ENCODE results near the gene SMIM33. TPM values are rescaled to one million over a fixed set of nuclear protein-coding genes. Genes with fewer than 3 reads are reported as not detected.

SMIM33 gene
- total and polyA plus RNA-seq, 9 of the 15 experiments (the other 6 are each of a cell fraction or from before 2014, with no cell fraction given): not detected

- TF ChIP-seq THAP12 (CRISPR knock-in tag; IDR thresholded peaks at IDR 0.05) (no peak), ELF4 (CRISPR knock-in tag; IDR thresholded peaks at IDR 0.05) (no peak), PHF20 (IDR thresholded peaks at IDR 0.05; ENCODE audit: partially characterized antibody) (no peak), KLF6 (CRISPR knock-in tag; IDR thresholded peaks at IDR 0.05; ENCODE audit: borderline replicate concordance) (no peak), PCBP1 (IDR thresholded peaks at IDR 0.05; ENCODE audit: low read depth, low read length, poor library complexity, severe bottlenecking) (no peak), EP400 (IDR thresholded peaks at IDR 0.05) (peak; percentile 61), MBD2 (IDR thresholded peaks at IDR 0.05; ENCODE audit: borderline replicate concordance, low read depth) (peak; percentile 64; the same call in 1 of the 2 replicates), ATF6 (CRISPR knock-in tag; IDR thresholded peaks at IDR 0.05) (0 out of 2 replicates have a peak, but pooled peaks have one; percentile 14)
- TF ChIP-seq, protein P1, sequence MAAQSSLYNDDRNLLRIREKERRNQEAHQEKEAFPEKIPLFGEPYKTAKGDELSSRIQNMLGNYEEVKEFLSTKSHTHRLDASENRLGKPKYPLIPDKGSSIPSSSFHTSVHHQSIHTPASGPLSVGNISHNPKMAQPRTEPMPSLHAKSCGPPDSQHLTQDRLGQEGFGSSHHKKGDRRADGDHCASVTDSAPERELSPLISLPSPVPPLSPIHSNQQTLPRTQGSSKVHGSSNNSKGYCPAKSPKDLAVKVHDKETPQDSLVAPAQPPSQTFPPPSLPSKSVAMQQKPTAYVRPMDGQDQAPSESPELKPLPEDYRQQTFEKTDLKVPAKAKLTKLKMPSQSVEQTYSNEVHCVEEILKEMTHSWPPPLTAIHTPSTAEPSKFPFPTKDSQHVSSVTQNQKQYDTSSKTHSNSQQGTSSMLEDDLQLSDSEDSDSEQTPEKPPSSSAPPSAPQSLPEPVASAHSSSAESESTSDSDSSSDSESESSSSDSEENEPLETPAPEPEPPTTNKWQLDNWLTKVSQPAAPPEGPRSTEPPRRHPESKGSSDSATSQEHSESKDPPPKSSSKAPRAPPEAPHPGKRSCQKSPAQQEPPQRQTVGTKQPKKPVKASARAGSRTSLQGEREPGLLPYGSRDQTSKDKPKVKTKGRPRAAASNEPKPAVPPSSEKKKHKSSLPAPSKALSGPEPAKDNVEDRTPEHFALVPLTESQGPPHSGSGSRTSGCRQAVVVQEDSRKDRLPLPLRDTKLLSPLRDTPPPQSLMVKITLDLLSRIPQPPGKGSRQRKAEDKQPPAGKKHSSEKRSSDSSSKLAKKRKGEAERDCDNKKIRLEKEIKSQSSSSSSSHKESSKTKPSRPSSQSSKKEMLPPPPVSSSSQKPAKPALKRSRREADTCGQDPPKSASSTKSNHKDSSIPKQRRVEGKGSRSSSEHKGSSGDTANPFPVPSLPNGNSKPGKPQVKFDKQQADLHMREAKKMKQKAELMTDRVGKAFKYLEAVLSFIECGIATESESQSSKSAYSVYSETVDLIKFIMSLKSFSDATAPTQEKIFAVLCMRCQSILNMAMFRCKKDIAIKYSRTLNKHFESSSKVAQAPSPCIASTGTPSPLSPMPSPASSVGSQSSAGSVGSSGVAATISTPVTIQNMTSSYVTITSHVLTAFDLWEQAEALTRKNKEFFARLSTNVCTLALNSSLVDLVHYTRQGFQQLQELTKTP (IDR thresholded peaks at IDR 0.05; ENCODE audit: low read depth in 1 of 2, partially characterized antibody in 2 of 2): peak; percentile 43 to 95
- TF ChIP-seq, protein P2, sequence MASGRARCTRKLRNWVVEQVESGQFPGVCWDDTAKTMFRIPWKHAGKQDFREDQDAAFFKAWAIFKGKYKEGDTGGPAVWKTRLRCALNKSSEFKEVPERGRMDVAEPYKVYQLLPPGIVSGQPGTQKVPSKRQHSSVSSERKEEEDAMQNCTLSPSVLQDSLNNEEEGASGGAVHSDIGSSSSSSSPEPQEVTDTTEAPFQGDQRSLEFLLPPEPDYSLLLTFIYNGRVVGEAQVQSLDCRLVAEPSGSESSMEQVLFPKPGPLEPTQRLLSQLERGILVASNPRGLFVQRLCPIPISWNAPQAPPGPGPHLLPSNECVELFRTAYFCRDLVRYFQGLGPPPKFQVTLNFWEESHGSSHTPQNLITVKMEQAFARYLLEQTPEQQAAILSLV (tag; IDR thresholded peaks at IDR 0.05): no peak
- TF ChIP-seq, protein P3, sequence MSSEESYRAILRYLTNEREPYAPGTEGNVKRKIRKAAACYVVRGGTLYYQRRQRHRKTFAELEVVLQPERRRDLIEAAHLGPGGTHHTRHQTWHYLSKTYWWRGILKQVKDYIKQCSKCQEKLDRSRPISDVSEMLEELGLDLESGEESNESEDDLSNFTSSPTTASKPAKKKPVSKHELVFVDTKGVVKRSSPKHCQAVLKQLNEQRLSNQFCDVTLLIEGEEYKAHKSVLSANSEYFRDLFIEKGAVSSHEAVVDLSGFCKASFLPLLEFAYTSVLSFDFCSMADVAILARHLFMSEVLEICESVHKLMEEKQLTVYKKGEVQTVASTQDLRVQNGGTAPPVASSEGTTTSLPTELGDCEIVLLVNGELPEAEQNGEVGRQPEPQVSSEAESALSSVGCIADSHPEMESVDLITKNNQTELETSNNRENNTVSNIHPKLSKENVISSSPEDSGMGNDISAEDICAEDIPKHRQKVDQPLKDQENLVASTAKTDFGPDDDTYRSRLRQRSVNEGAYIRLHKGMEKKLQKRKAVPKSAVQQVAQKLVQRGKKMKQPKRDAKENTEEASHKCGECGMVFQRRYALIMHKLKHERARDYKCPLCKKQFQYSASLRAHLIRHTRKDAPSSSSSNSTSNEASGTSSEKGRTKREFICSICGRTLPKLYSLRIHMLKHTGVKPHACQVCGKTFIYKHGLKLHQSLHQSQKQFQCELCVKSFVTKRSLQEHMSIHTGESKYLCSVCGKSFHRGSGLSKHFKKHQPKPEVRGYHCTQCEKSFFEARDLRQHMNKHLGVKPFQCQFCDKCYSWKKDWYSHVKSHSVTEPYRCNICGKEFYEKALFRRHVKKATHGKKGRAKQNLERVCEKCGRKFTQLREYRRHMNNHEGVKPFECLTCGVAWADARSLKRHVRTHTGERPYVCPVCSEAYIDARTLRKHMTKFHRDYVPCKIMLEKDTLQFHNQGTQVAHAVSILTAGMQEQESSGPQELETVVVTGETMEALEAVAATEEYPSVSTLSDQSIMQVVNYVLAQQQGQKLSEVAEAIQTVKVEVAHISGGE (CRISPR knock-in tag; IDR thresholded peaks at IDR 0.05): peak in 1 of 3 experiments; percentile 65; a peak in 1 of 6 replicates
These were observed 31.5 kb upstream of the SMIM33 start, which contains the start of gene DNAJC18 (continued) for GRCh38 chr5:139439013-139439903.

Measured in K562 (cell line).